ENCODE measurements around the gene TUFT1.

Gene TUFT1

GRCh38 chr1:151540021-151540981 is at the start of gene TUFT1:
Gene TUFT1, plus strand, starts transcription at chr1:151540309. Its CDS starts 58 bp downstream, at chr1:151540367.
- POLR2A ChIA-PET = interaction anchor here (0.5 to 2.2 kb wide), 30 partner anchors 8 to 222 kb away, joined by 3 to 13 read pairs (median 4); partner anchors contain the start of genes CGN, POGZ, PSMB4 and SNX27

GRCh38 chr1:151491641-151492040 is 48.5 kb upstream of the TUFT1 start:
- no peak for TF ChIP-seq LEF1 (IDR thresholded peaks at IDR 0.05; ENCODE audit: borderline replicate concordance)
- no peak for DNase-seq (ENCODE audit: extremely low spot score)
- CTCF ChIA-PET = interaction anchor here (0.7 kb wide), 1 partner anchor 204 kb away, joined by 4 read pairs; no protein-coding TSS in a partner anchor
- POLR2A ChIA-PET = interaction anchor here (0.6 to 4.2 kb wide), 2 partner anchors 19 to 132 kb away, joined by 5 to 22 read pairs; partner anchors contain the start of gene CGN

More at GRCh38 chr1:151540021-151540981, at the start of gene TUFT1:
- peak; percentile 99 for DNase-seq (ENCODE audit: extremely low spot score)
- TF ChIP-seq TARDBP (IDR thresholded peaks at IDR 0.05) = no peak
- peak; percentile 62; the same call in 1 of the 2 replicates for TF ChIP-seq ELF4 (IDR thresholded peaks at IDR 0.05)
- peak; percentile 57; the same call in 1 of the 2 replicates for TF ChIP-seq L3MBTL2 (conservative IDR thresholded peaks at IDR 0.05)
- CTCF ChIA-PET = interaction anchor here (0.6 to 2.4 kb wide), 6 partner anchors 29 to 445 kb away, joined by 3 to 11 read pairs (median 3); partner anchors contain the start of gene CGN

- TF ChIP-seq LEF1 (IDR thresholded peaks at IDR 0.05; ENCODE audit: borderline replicate concordance) = no peak
- TF ChIP-seq ELF4 (IDR thresholded peaks at IDR 0.05) = no peak
- no peak for TF ChIP-seq L3MBTL2 (conservative IDR thresholded peaks at IDR 0.05)
- TF ChIP-seq PKNOX1 (IDR thresholded peaks at IDR 0.05) = no peak
- TF ChIP-seq ZNF384 (IDR thresholded peaks at IDR 0.05) = no peak
- no peak for TF ChIP-seq TARDBP (IDR thresholded peaks at IDR 0.05)
- TF ChIP-seq SP1 (IDR thresholded peaks at IDR 0.05) = no peak
- no peak for TF ChIP-seq FOXM1 (IDR thresholded peaks at IDR 0.05; ENCODE audit: borderline replicate concordance)
- no peak for TF ChIP-seq CTBP1 (IDR thresholded peaks at IDR 0.05; ENCODE audit: borderline replicate concordance)
- no peak for TF ChIP-seq HDGF (IDR thresholded peaks at IDR 0.05; ENCODE audit: borderline replicate concordance)
- TF ChIP-seq BHLHE40 (IDR thresholded peaks at IDR 0.05; ENCODE audit: borderline replicate concordance) = no peak
- TF ChIP-seq NFRKB (IDR thresholded peaks at IDR 0.05) = no peak
- TF ChIP-seq FOXK2 (IDR thresholded peaks at IDR 0.05) = no peak
- ChIA-PET POLR2A (interaction anchor here (0.6 to 4.2 kb wide), 2 partner anchors 18 to 132 kb away, joined by 5 to 22 read pairs; partner anchors contain the start of gene CGN), CTCF (no interaction called here)
- no peak for DNase-seq (ENCODE audit: extremely low spot score)
These were observed 48.0 kb upstream of the TUFT1 start for GRCh38 chr1:151492120-151492519.

GRCh38 chr1:151493042-151493441 is 47.1 kb upstream of the TUFT1 start:
- ChIA-PET POLR2A (interaction anchor here (4.2 kb wide), 1 partner anchor 18 kb away, joined by 22 read pairs; the partner anchor contains the start of gene CGN), CTCF (no interaction called here)
- no peak for TF ChIP-seq CTBP1 (IDR thresholded peaks at IDR 0.05; ENCODE audit: borderline replicate concordance)
- no peak for TF ChIP-seq FOXM1 (IDR thresholded peaks at IDR 0.05; ENCODE audit: borderline replicate concordance)
- no peak for TF ChIP-seq ELF4 (IDR thresholded peaks at IDR 0.05)
- no peak for TF ChIP-seq NFRKB (IDR thresholded peaks at IDR 0.05)
- TF ChIP-seq ZNF384 (IDR thresholded peaks at IDR 0.05) = no peak
- TF ChIP-seq FOXA1 (IDR thresholded peaks at IDR 0.05) = no peak
- no peak for DNase-seq (ENCODE audit: extremely low spot score)

- ChIA-PET POLR2A (interaction anchor here (0.8 to 4.2 kb wide), 5 partner anchors 10 to 40 kb away, joined by 3 to 22 read pairs (median 3); partner anchors contain the start of gene CGN), CTCF (interaction anchor here (0.6 to 1.3 kb wide), 2 partner anchors 28 to 99 kb away, joined by 3 to 6 read pairs; no protein-coding TSS in a partner anchor)
- TF ChIP-seq TARDBP (IDR thresholded peaks at IDR 0.05) (no peak), ELF4 (IDR thresholded peaks at IDR 0.05) (no peak), ZNF384 (IDR thresholded peaks at IDR 0.05) (peak; percentile 85), CTBP1 (IDR thresholded peaks at IDR 0.05; ENCODE audit: borderline replicate concordance) (no peak), PKNOX1 (IDR thresholded peaks at IDR 0.05) (peak; percentile 78)
- no peak for DNase-seq (ENCODE audit: extremely low spot score)
These were observed 45.3 kb upstream of the TUFT1 start for GRCh38 chr1:151494741-151495281.

GRCh38 chr1:151495316-151495715 is 44.8 kb upstream of the TUFT1 start:
- CTCF ChIA-PET = interaction anchor here (0.6 to 1.3 kb wide), 2 partner anchors 28 to 98 kb away, joined by 3 to 6 read pairs; no protein-coding TSS in a partner anchor
- POLR2A ChIA-PET = interaction anchor here (0.8 to 4.2 kb wide), 3 partner anchors 9 to 40 kb away, joined by 3 to 22 read pairs (median 3); partner anchors contain the start of gene CGN
- TF ChIP-seq NFRKB (IDR thresholded peaks at IDR 0.05) (no peak), L3MBTL2 (conservative IDR thresholded peaks at IDR 0.05) (no peak)
- DNase-seq (ENCODE audit: extremely low spot score) = no peak

- ChIA-PET CTCF (no interaction called here), POLR2A (interaction anchor here (1.0 kb wide), 1 partner anchor 12 kb away, joined by 3 read pairs; the partner anchor contains the start of gene CGN)
- TF ChIP-seq ARNT (IDR thresholded peaks at IDR 0.05) (no peak), BHLHE40 (IDR thresholded peaks at IDR 0.05; ENCODE audit: borderline replicate concordance) (no peak)
- DNase-seq (ENCODE audit: extremely low spot score) = no peak
These were observed 40.7 kb upstream of the TUFT1 start for GRCh38 chr1:151499365-151499764.
